Activated T-cell treated with anti-CD3 and anti-CD28 coated beads, Interleukin-2, amount 50 U/mL, for 4 hours (primary cell): ENCODE data around the gene LYRM1. TPM values are rescaled to one million over a fixed set of nuclear protein-coding genes. Genes with fewer than 3 reads are reported as not detected.

Experiments used
- ATAC-seq, 2 donors: fragments of 200-7000 bp; cut with Tn5 transposase; one replicate each; pipeline ENCODE4 v1.10.0; 2021
- DNase-seq: peaks from one replicate; pipeline ENCODE4 v3.0.0-alpha.2; 2020
- H3K27me3 Mint-ChIP-seq: one replicate; pipeline ENCODE4 v1.8.0; 2021; ENCODE audit warnings: low read depth, mixed read lengths
- H3K36me3 Mint-ChIP-seq: one replicate; pipeline ENCODE4 v1.8.0; 2022; ENCODE audit warnings: mixed read lengths; ENCODE audit not compliant: insufficient read depth
- H3K4me1 Mint-ChIP-seq: one replicate; pipeline ENCODE4 v1.8.0; 2021; ENCODE audit warnings: low read depth, mixed read lengths
- H3K4me3 Mint-ChIP-seq: one replicate; pipeline ENCODE4 v1.8.0; 2021; ENCODE audit warnings: mild to moderate bottlenecking, moderate library complexity, mixed read lengths
- H3K9me3 Mint-ChIP-seq: one replicate; pipeline ENCODE4 v1.8.0; 2021; ENCODE audit warnings: mixed read lengths
- total RNA-seq, 3 donors: library from RNA; stranded (reverse); gene quantifications; one replicate each; pipeline ENCODE4 v1.2.1, GENCODE V29; 2021

LYRM1 gene
- total RNA-seq, 3 donors from 2014 or later, result 16.0 to 18.2 (median 16.4) TPM

DNA sequence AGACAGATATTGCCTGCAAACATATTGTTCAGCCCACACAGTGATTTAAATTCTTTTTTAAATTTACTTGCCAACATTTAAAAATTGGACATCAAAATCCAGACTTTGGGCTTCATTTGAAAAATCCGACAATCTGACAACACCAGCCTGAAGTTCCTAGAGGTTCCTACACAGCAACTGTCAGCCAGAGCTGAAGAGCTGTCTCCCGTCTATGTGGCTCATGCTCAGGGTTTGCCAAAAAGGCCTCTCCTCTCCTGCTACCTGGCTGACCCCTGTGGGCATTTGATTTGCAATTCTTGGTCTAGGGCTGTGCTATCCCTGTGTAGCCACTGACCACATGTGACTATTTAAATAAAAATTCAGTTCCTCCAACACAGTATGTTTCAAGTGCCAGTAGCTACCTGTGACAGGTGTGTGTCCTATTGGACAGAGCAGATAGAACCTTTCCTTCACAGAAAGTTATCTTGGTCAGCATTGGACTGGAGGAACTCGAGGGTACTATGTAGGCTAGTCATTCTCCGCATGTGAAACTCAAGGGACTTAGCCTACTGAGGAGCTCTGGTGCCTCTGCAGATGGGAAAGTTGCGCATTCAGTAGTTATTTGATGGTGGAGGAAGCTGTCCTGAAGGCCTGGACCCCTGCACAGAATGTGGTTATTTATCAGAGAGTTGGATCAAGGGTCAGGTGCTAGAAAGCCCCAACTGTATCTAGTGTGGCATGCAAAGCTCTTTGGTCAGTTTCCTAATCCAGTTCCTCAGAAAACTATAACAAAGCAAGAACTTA lies 2.7 kb downstream of the LYRM1 start:
- Mint-ChIP-seq H3K36me3 (no peaks in the 10 kb centered on the region), H3K4me1 (peaks cover 55% of the 10 kb centered on the region), H3K9me3 (no peaks in the 10 kb centered on the region), H3K4me3 (peak overlapping the region; percentile 17), H3K27me3 (no peaks in the 10 kb centered on the region)
- ATAC-seq (no peak), DNase-seq (no peak)

DNA sequence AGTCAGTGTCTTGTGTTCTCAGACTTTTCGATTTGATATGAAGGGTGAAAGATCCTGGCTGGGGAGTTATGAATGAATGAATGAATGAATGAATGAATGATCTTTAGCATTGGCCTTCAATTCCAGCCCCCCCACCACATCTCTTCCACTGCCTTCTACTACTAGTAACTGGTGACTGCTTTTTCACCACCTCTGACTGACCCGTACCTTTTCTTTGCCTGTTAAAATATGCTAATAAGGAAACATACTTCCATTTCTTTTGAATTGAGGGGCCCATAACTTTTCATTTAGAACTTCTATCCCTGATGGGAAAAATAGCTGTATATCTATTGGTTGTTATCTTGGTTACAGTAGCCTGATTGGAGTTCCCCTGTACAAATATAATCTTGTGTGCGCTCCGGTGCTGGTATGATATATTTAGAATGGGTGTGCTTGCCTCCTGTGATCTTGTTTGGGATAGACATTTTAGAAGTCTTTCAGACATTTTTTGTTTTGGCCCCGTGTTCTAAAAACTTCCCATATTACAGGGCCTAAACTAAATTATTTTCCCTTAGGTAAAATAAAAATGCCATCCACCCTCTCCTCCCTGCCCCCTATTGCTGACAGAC lies 3.4 kb downstream of the LYRM1 start:
- no peaks in the 10 kb centered on the region for H3K27me3 Mint-ChIP-seq
- H3K4me3 Mint-ChIP-seq, result peak overlapping the region; percentile 46
- DNase-seq, result no peak
- H3K9me3 Mint-ChIP-seq, result no peaks in the 10 kb centered on the region
- no peaks in the 10 kb centered on the region for H3K36me3 Mint-ChIP-seq
- no peak for ATAC-seq
- H3K4me1 Mint-ChIP-seq, result peaks cover 48% of the 10 kb centered on the region

DNA sequence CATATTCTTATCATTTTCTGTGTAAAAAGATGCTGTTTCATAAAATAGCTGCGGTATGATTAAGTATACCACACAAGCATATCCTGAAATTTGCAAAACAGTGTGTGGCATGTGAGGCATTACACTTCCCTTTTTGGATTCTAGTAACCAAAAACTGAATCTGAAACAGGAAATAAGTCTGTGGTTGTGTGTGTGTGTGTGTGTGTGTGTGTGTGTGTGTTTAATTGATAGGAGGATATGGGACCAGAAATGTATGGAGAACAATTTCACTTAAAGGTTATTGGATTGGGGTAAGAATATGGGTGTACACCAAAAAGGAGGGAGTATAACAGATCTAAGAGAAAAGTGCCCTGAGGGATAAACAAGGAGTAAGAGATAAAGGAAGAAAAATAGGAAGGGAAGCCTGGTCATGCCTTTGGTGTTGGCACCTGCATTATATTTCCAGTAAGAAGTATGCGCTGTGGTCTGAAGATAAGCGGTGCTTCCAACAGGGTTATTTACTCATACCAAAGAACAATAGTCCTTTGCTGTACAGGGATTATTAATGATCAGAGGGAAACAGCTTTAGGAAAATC lies 4.0 kb downstream of the LYRM1 start:
- Mint-ChIP-seq H3K4me3 (peak overlapping the region; percentile 46), H3K36me3 (no peaks in the 10 kb centered on the region), H3K27me3 (no peaks in the 10 kb centered on the region), H3K4me1 (peaks cover 43% of the 10 kb centered on the region), H3K9me3 (no peaks in the 10 kb centered on the region)
- DNase-seq, result no peak
- ATAC-seq, result no peak

DNA sequence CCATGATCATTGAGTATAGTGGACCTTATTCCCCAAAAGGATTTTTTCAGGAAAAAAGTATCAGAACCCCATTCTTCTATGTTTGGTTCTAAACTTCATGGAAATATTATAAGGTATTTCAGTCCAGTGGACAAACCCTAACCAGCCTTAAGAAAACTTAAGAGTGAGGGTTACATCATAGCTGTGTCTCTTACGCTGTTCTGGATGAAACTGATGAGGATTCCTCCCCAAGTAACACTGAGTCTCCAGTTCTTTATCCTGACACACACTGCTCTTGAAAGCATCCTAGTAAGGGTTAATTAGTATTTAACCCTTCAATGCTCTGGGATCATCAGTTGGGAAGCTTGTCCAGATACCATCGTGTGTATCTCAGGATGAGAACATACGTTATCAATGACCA lies 5.0 kb downstream of the LYRM1 start:
- peaks cover 46% of the 10 kb centered on the region for H3K4me1 Mint-ChIP-seq

DNA sequence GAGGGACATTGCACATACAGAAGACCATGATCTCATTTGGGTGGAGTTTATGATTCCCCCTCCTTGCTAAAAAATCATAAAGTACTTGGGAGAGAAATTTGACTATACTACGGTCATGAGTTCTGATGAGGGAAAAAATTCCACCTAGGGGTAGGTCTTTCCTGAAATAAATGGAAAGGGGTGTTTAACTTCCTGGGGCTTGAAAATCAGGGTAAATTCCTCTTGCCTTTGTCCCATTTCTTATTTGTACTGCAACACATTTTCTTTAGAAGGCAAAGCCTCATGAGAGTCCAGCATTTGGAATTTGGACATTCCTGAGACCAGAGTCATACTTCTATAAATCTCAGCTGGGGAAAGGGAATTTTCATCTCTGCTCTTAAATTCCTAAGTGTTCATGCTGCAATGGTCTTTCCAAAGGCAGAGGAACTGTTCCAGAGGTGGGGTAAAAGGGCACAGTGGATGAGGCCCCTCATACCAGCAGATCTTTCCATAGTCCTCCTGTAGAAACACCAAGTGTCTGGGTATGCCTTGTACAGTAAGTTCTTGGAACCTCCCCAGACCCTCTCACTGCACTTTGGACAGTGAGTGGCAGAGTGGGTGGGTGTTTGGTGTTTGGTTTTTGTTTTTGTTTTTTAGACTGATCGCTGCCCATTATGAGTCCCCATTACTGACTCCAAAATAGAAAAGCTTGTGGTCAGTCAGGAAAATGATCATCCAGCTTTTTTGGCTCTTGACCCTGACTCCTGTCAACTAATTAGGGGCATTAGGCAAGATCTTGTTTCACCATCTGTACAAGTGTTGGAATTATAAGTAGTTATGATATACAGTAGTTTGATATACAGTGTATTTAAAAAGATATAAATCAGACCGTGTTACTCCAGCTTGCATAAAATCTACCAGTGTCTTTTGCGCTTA lies 6.0 kb downstream of the LYRM1 start:
- Mint-ChIP-seq H3K27me3 (no peaks in the 10 kb centered on the region), H3K36me3 (no peaks in the 10 kb centered on the region), H3K9me3 (no peaks in the 10 kb centered on the region), H3K4me3 (no peak overlapping the region), H3K4me1 (peaks cover 48% of the 10 kb centered on the region)
- no peak for ATAC-seq
- DNase-seq, result no peak

More for the DNA sequence above, 5.0 kb downstream of the LYRM1 start:
- Mint-ChIP-seq H3K36me3 (no peaks in the 10 kb centered on the region), H3K27me3 (no peaks in the 10 kb centered on the region), H3K4me3 (no peak overlapping the region), H3K9me3 (no peaks in the 10 kb centered on the region)
- DNase-seq (no peak), ATAC-seq (no peak)

DNA sequence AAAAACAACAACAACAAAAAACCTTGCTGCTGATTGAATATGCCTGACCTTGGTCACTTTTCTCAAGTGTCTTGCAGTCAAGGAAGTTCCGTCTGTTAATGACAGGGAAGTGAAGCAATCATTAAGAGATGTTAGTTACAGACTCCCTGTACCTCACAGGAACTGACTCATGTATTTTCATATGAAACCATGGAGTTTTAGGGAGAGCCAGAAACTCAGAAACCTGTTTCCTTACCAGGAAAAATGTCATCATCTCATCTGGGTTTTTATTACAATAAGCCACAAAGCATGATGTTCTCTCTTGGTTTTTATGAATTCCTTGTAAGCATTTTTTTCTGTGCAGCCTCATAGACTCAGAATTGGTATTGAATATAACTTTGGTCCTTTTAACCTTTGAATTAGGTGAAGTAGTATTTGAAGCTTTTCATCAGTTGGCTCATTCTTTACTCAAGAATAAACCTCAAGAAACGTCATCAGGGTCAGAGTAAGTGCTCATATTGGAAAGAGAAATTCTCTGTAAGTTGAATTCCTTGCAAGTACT lies 10.3 kb downstream of the LYRM1 start:
- DNase-seq (no peak), ATAC-seq (peak; percentile 76 to 79)
- H3K27me3 Mint-ChIP-seq, result no peaks in the 10 kb centered on the region
- no peak overlapping the region for H3K4me3 Mint-ChIP-seq
- no peaks in the 10 kb centered on the region for H3K9me3 Mint-ChIP-seq
- peaks cover 5% of the 10 kb centered on the region for H3K36me3 Mint-ChIP-seq
- peaks cover 15% of the 10 kb centered on the region for H3K4me1 Mint-ChIP-seq

DNA sequence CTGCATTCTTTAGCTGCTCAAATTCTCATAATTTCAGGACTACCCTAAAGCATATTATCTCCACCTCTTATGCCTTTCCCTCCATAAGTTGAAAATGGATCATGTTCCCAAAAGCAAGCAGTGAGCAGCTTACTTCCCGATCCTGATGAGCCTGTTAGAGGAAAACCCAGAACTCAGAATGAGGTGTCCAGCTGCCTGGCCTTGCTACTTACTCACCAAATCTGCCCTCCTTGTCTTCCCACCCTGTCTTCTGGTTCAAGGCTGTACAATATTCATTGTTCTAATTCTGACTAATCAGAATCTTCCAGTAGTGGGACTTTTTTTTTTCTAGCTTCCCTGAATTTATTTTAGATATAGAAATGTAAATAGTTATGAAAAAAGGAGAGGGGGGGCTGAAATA lies 10.8 kb downstream of the LYRM1 start:
- Mint-ChIP-seq H3K4me1 (peaks cover 13% of the 10 kb centered on the region), H3K9me3 (no peaks in the 10 kb centered on the region), H3K4me3 (peak overlapping the region; percentile 24), H3K36me3 (peaks cover 7% of the 10 kb centered on the region), H3K27me3 (no peaks in the 10 kb centered on the region)
- DNase-seq (no peak), ATAC-seq (peak; percentile 14 to 39)

DNA sequence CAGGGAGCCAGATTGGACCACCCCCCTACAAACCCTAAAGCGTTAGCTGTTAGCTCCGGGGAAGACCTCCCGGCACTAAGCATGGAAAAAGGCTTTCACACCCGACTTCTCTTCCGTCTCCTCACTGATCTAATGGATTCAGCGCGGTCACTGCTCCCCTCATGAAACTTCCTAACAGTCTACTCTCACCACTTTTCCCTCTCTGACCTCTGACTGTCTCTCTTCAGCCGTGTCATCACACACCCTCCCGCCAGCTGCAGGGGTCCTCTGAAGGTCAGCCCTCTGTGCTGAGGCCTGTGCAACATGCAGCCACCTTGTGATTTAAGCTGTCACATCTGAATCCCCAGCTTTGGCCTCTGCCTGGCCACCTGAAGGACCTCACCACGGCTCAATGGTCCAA lies 15.7 kb downstream of the LYRM1 start:
- H3K4me3 Mint-ChIP-seq, result no peak overlapping the region
- peaks cover 17% of the 10 kb centered on the region for H3K36me3 Mint-ChIP-seq
- no peak for ATAC-seq
- DNase-seq, result no peak
- no peaks in the 10 kb centered on the region for H3K27me3 Mint-ChIP-seq
- H3K4me1 Mint-ChIP-seq, result peaks cover 3% of the 10 kb centered on the region
- no peaks in the 10 kb centered on the region for H3K9me3 Mint-ChIP-seq

DNA sequence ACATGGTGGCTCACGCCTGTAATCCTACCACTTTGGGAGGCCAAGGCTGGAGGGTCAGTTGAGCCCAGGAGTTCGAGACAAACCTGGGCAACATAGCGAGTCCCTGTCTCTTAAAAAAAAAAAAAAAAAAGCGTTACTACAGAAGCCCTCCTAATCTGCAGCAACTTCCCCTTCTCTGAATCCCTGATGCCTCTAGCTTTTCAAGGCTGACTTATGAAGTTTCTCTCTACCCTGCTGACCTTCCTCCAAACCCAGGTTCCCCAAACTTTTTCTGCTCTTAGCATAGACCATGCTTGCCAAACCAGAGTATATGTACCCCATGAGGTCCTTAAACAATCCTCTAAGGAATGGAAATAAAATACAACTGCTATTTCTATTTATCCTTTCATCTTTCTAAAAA lies 16.4 kb downstream of the LYRM1 start:
- Mint-ChIP-seq H3K4me1 (peaks cover 1% of the 10 kb centered on the region), H3K4me3 (no peak overlapping the region), H3K36me3 (peaks cover 17% of the 10 kb centered on the region), H3K27me3 (no peaks in the 10 kb centered on the region), H3K9me3 (no peaks in the 10 kb centered on the region)
- no peak for DNase-seq
- ATAC-seq, result no peak

DNA sequence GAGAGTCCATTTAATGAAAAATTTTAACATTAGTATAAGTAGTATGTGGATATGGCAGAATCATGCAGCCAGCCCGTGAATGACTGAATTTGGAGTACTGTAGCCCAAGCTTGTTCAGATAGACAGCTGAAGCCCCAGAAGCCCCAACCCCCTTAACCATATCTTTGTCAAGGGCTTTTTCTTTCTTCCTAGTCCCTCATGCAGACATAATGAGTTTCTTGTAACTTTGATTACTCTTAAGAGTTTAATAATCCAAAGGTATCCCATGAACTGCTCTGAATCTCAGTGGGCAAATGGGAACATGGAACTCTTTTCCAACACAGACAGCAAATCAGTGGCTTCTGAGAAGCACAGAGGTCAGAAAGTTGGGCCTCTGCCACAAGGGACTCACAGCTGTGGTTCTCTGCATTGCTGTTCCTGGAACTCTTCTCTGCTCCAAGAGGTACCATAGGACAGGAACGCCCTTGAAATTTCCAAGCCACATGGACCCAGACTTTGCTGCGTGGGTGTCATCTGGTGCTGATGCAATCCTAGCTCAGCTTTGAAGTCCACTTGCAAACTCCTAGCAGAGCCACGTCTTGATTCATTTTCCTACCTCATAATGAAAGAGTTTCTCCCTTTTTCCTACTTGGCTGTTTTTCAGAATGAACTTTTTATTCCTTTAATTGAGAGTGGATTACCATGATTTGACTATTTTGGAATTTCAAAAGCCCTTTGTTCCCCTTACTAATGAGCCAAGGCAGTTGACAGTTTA lies 18.1 kb downstream of the LYRM1 start:
- H3K4me3 Mint-ChIP-seq, result no peak overlapping the region
- H3K9me3 Mint-ChIP-seq, result no peaks in the 10 kb centered on the region
- ATAC-seq (no peak), DNase-seq (no peak)
- peaks cover 1% of the 10 kb centered on the region for H3K4me1 Mint-ChIP-seq
- H3K27me3 Mint-ChIP-seq, result no peaks in the 10 kb centered on the region
- peaks cover 20% of the 10 kb centered on the region for H3K36me3 Mint-ChIP-seq

DNA sequence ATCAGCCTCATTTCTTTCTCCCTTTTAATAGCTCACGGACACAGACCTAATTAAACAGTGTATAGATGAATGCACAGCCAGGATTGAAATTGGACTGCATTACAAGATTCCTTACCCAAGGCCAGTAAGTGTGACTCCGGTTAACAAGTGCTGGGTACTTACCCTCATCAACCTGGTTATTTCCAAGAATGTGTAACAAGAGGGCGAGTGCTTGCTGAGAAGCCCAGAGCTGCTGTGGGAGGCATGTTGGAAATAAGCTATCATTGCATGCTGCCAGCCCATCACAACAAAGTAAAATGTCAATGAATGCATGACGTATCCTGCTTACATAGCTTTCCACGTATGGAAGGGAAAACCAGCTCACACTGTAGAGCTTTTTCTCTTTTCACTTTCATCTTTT lies 19.5 kb downstream of the LYRM1 start:
- ATAC-seq, result no peak
- no peaks in the 10 kb centered on the region for H3K27me3 Mint-ChIP-seq
- H3K36me3 Mint-ChIP-seq, result peaks cover 24% of the 10 kb centered on the region
- H3K4me3 Mint-ChIP-seq, result no peak overlapping the region
- H3K4me1 Mint-ChIP-seq, result peaks cover 1% of the 10 kb centered on the region
- no peaks in the 10 kb centered on the region for H3K9me3 Mint-ChIP-seq
- no peak for DNase-seq

DNA sequence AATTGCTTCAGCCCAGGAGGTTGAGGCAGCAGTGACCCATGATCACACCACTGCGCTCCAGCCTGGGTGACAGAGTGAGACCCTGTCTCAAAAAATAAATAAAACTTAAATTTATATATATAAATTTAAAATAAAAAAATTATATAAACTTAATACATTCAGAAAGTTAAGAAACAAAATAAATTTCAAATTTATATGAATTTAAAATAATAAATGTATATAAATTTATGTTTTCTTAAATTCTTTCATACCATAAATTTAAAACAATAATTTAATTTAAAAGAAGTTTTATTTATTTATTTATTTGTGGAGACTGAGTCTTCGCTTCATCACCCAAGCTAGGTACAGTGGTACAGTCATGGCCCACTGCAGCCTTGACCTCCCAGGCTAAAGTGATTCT lies 20.2 kb downstream of the LYRM1 start:
- no peak overlapping the region for H3K4me3 Mint-ChIP-seq
- H3K36me3 Mint-ChIP-seq, result peaks cover 23% of the 10 kb centered on the region
- peaks cover 1% of the 10 kb centered on the region for H3K4me1 Mint-ChIP-seq
- no peak for ATAC-seq
- no peaks in the 10 kb centered on the region for H3K9me3 Mint-ChIP-seq
- H3K27me3 Mint-ChIP-seq, result no peaks in the 10 kb centered on the region
- no peak for DNase-seq

DNA sequence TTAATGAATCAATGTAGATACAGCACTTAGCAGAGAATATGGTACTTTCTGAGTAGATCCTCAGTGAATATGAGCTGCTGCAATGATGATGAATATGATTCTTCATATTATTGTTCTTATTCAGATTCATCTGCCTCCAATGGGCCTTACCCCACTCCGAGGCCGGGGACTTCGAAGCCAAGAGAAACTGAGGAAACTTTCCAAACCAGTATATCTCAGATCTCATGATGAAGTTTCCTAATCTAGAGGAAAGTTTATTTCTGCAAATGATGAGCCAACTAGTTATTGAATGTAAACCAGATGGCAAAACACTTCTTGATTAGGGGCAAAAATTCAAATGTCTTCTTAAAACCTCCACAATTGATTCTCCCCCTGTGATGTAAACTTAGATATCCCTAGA lies 23.3 kb downstream of the LYRM1 start:
- no peak for DNase-seq
- no peak for ATAC-seq
- Mint-ChIP-seq H3K36me3 (peaks cover 13% of the 10 kb centered on the region), H3K9me3 (no peaks in the 10 kb centered on the region), H3K27me3 (no peaks in the 10 kb centered on the region), H3K4me3 (no peak overlapping the region), H3K4me1 (peaks cover 1% of the 10 kb centered on the region)
